ENCODE results near the gene DLG2.

DNA sequence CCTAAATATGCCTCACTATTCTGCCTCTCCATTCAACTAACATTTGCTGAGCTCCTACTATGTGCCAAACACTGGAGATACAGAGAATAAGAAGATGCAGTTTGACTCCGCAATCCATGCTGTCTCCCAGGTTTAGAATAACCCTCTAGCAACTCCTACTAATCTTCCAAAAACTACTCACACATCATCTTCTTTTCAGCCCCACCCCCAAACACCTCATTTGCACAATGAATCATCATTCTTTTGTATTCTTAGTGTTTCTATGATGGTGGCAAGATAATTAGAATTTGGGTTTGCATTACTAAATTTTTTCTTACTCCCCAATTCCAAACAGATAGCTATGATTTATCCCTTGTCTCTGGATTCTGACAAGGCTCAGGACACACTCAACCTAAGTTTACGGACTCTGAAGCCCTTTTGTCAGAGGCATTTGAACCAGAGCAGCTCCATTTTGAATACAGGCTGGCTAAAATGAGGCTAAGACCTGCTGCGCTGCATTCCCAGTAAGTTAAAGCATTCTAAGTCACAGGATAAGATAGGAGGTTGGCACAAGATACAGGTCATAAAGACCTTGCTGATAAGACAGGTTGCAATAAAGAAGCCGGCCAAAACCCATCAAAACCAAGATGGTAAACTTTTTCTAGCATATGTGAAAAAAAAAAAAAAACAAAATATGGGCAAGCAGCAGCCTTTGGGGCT lies 1038.9 kb downstream of the DLG2 start:
- TF ChIP-seq POLR2A (IDR thresholded peaks at IDR 0.05) = no peak
- TF ChIP-seq, protein P1, sequence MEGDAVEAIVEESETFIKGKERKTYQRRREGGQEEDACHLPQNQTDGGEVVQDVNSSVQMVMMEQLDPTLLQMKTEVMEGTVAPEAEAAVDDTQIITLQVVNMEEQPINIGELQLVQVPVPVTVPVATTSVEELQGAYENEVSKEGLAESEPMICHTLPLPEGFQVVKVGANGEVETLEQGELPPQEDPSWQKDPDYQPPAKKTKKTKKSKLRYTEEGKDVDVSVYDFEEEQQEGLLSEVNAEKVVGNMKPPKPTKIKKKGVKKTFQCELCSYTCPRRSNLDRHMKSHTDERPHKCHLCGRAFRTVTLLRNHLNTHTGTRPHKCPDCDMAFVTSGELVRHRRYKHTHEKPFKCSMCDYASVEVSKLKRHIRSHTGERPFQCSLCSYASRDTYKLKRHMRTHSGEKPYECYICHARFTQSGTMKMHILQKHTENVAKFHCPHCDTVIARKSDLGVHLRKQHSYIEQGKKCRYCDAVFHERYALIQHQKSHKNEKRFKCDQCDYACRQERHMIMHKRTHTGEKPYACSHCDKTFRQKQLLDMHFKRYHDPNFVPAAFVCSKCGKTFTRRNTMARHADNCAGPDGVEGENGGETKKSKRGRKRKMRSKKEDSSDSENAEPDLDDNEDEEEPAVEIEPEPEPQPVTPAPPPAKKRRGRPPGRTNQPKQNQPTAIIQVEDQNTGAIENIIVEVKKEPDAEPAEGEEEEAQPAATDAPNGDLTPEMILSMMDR (IDR thresholded peaks at IDR 0.05) = no peak
- TF ChIP-seq EP300 (IDR thresholded peaks at IDR 0.05) = no peak

All from tibial nerve (tissue), 4 donors.